Astrocyte (in vitro differentiated cells and primary cell): ENCODE measurements around the gene PIGO.

ENCODE experiments used
- EZH2 ChIP-seq: IDR thresholded peaks from 2 replicates; pipeline ENCODE4 v1.6.1; 2012; ENCODE audit warnings: mild to moderate bottlenecking, low read length, inconsistent platforms; ENCODE audit not compliant: insufficient read depth
- TF ChIP-seq, protein P1 (sequence below): IDR thresholded peaks from 2 replicates; pipeline ENCODE4 v1.5.1; 2011; ENCODE audit warnings: low read depth, mild to moderate bottlenecking, inconsistent platforms, low read length, moderate library complexity; ENCODE audit not compliant: insufficient read depth

GRCh38 chr9:35074791-35075190 lies 21.6 kb downstream of the PIGO start:
- TF ChIP-seq EZH2: no peak
- TF ChIP-seq, protein P1, sequence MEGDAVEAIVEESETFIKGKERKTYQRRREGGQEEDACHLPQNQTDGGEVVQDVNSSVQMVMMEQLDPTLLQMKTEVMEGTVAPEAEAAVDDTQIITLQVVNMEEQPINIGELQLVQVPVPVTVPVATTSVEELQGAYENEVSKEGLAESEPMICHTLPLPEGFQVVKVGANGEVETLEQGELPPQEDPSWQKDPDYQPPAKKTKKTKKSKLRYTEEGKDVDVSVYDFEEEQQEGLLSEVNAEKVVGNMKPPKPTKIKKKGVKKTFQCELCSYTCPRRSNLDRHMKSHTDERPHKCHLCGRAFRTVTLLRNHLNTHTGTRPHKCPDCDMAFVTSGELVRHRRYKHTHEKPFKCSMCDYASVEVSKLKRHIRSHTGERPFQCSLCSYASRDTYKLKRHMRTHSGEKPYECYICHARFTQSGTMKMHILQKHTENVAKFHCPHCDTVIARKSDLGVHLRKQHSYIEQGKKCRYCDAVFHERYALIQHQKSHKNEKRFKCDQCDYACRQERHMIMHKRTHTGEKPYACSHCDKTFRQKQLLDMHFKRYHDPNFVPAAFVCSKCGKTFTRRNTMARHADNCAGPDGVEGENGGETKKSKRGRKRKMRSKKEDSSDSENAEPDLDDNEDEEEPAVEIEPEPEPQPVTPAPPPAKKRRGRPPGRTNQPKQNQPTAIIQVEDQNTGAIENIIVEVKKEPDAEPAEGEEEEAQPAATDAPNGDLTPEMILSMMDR: no peak
